ENCODE data around the gene TMEM106B. TPM values are rescaled to one million over a fixed set of nuclear protein-coding genes. Genes with fewer than 3 reads are reported as not detected.
"Not testable (repeated sequence)": the region's sequence is repeated elsewhere in the genome, so short reads cannot be mapped to it uniquely, and the experiment has no call there.

Gene TMEM106B
- total RNA-seq, 4 donors from 2014 or later: 24.3 to 102 (median 80.8) TPM

- WGBS, 2 donors (ENCODE audit: low coverage in 1 of 2): 0 to 27% methylated on average over 1 of the region's 1 CpG
- Histone ChIP-seq H3K27me3 (no peaks in the 10 kb centered on the region), H3K9me3 (no peaks in the 10 kb centered on the region), H3K27ac (no peak overlapping the region), H3K4me3 (no peak overlapping the region), H3K36me3 (peaks cover 0 to 38% (median 8%) of the 10 kb centered on the region in 4 donors), H3K4me1 (peaks cover 0 to 8% (median 0%) of the 10 kb centered on the region in 4 donors)
- DNase-seq: no peak
- intact Hi-C loops (cut with DNase I; ENCODE audit: low total_unique reads): no loop called here
- no peak for TF ChIP-seq POLR2AphosphoS5 (IDR thresholded peaks at IDR 0.05)
- TF ChIP-seq CTCF (IDR thresholded peaks at IDR 0.05): no peak
- in situ Hi-C loops (cut with MboI; ENCODE audit: low pct_ligation_motif_present in 1 of 4, low pct_unique_long_range_greater_than_20kb in 1 of 4, low sequenced_read_pairs in 3 of 4): no loop called here
Measured at GRCh38 chr7:12222889-12223579, 11.9 kb downstream of the TMEM106B start.

GRCh38 chr7:12225017-12225416, 13.9 kb downstream of the TMEM106B start:
- H3K9me3 ChIP-seq; H3K4me1 ChIP-seq; in situ Hi-C loops (cut with MboI; ENCODE audit: low pct_ligation_motif_present in 1 of 4, low pct_unique_long_range_greater_than_20kb in 1 of 4, low sequenced_read_pairs in 3 of 4); DNase-seq; intact Hi-C loops (cut with DNase I; ENCODE audit: low total_unique reads); H3K4me3 ChIP-seq; H3K27me3 ChIP-seq; H3K27ac ChIP-seq: not testable (repeated sequence)
- H3K36me3 ChIP-seq: peaks cover 0 to 20% (median 2%) of the 10 kb centered on the region in 4 donors
- whole genome bisulfite sequencing, 2 donors (ENCODE audit: low coverage in 1 of 2): 69 to 83% methylated on average over 2 to 7 of the region's 7 CpGs

GRCh38 chr7:12226756-12227155, 15.7 kb downstream of the TMEM106B start:
- no peak overlapping the region for H3K4me3 ChIP-seq
- H3K9me3 ChIP-seq: no peaks in the 10 kb centered on the region
- peaks cover 0 to 11% (median 4%) of the 10 kb centered on the region in 4 donors for H3K36me3 ChIP-seq
- no peak for DNase-seq
- H3K27ac ChIP-seq: no peak overlapping the region
- in situ Hi-C loops (cut with MboI; ENCODE audit: low pct_ligation_motif_present in 1 of 4, low pct_unique_long_range_greater_than_20kb in 1 of 4, low sequenced_read_pairs in 3 of 4) (no loop called here), intact Hi-C loops (cut with DNase I; ENCODE audit: low total_unique reads) (no loop called here)
- 40 to 71% methylated on average over 2 of the region's 2 CpGs for WGBS, 2 donors (ENCODE audit: low coverage in 1 of 2)
- peaks cover 0 to 8% (median 0%) of the 10 kb centered on the region in 4 donors for H3K4me1 ChIP-seq
- H3K27me3 ChIP-seq: no peaks in the 10 kb centered on the region
- TF ChIP-seq POLR2A (IDR thresholded peaks at IDR 0.05): no peak
- no peak for TF ChIP-seq EP300 (IDR thresholded peaks at IDR 0.05; ENCODE audit: low read depth)
- no peak for TF ChIP-seq CTCF (IDR thresholded peaks at IDR 0.05)
- TF ChIP-seq POLR2AphosphoS5 (IDR thresholded peaks at IDR 0.05): no peak

- H3K9me3 ChIP-seq: no peaks in the 10 kb centered on the region
- TF ChIP-seq POLR2A (IDR thresholded peaks at IDR 0.05) (no peak), POLR2AphosphoS5 (IDR thresholded peaks at IDR 0.05) (no peak), EP300 (IDR thresholded peaks at IDR 0.05; ENCODE audit: low read depth) (no peak), CTCF (IDR thresholded peaks at IDR 0.05) (no peak)
- H3K4me3 ChIP-seq: no peak overlapping the region
- no peak overlapping the region for H3K27ac ChIP-seq
- in situ Hi-C loops (cut with MboI; ENCODE audit: low pct_ligation_motif_present in 1 of 4, low pct_unique_long_range_greater_than_20kb in 1 of 4, low sequenced_read_pairs in 3 of 4) (no loop called here), intact Hi-C loops (cut with DNase I; ENCODE audit: low total_unique reads) (no loop called here)
- DNase-seq: no peak
- H3K36me3 ChIP-seq: peaks cover 0 to 17% (median 8%) of the 10 kb centered on the region in 4 donors
- H3K27me3 ChIP-seq: no peaks in the 10 kb centered on the region
- peaks cover 0 to 8% (median 0%) of the 10 kb centered on the region in 4 donors for H3K4me1 ChIP-seq
Measured at GRCh38 chr7:12228024-12228423, 16.9 kb downstream of the TMEM106B start.

- no peak overlapping the region for H3K27ac ChIP-seq
- no peak for DNase-seq
- H3K27me3 ChIP-seq: no peaks in the 10 kb centered on the region
- no peak overlapping the region for H3K4me3 ChIP-seq
- TF ChIP-seq CTCF (IDR thresholded peaks at IDR 0.05) (no peak), POLR2AphosphoS5 (IDR thresholded peaks at IDR 0.05) (no peak), EP300 (IDR thresholded peaks at IDR 0.05; ENCODE audit: low read depth) (no peak), POLR2A (IDR thresholded peaks at IDR 0.05) (no peak)
- H3K36me3 ChIP-seq: peaks cover 0 to 20% (median 8%) of the 10 kb centered on the region in 4 donors
- peaks cover 0 to 11% (median 0%) of the 10 kb centered on the region in 4 donors for H3K4me1 ChIP-seq
- in situ Hi-C loops (cut with MboI; ENCODE audit: low pct_ligation_motif_present in 1 of 4, low pct_unique_long_range_greater_than_20kb in 1 of 4, low sequenced_read_pairs in 3 of 4) (no loop called here), intact Hi-C loops (cut with DNase I; ENCODE audit: low total_unique reads) (no loop called here)
- H3K9me3 ChIP-seq: no peaks in the 10 kb centered on the region
Measured at GRCh38 chr7:12229046-12229445, 18.0 kb downstream of the TMEM106B start.
